SK-N-SH treated with all-trans-retinoic acid at 6 μM for 48 hours (cell line): ENCODE results near the gene GAP43.

Source experiments
- ATAC-seq: fragments of 200-7000 bp; cut with Tn5 transposase; 3 replicates; pipeline ENCODE4 v1.9.1; 2020; ENCODE audit warnings: mild to moderate bottlenecking, moderate library complexity
- BACH2 ChIP-seq: fragments of 250-450 bp; sonication (Bioruptor Pico); IDR thresholded peaks from 2 replicates; pipeline ENCODE4 v1.9.0; 2021; ENCODE audit warnings: mild to moderate bottlenecking, borderline replicate concordance
- CSDC2 ChIP-seq: fragments of 250-450 bp; sonication (Bioruptor Pico); IDR thresholded peaks from 2 replicates; pipeline ENCODE4 v1.5.0; 2020; ENCODE audit warnings: mild to moderate bottlenecking, moderate library complexity
- ESRRG ChIP-seq: fragments of 250-450 bp; sonication (Bioruptor Pico); IDR thresholded peaks from 2 replicates; pipeline ENCODE4 v1.6.1; 2021; ENCODE audit warnings: mild to moderate bottlenecking
- GLIS3 ChIP-seq: fragments of 250-450 bp; sonication (Bioruptor Pico); IDR thresholded peaks from 2 replicates; pipeline ENCODE4 v1.5.0; 2020; ENCODE audit warnings: mild to moderate bottlenecking, moderate library complexity
- ISL1 ChIP-seq: fragments of 250-450 bp; sonication (Bioruptor Pico); IDR thresholded peaks from 2 replicates; pipeline ENCODE4 v2.1.2; 2022; ENCODE audit warnings: mild to moderate bottlenecking, moderate library complexity
- OSR1 ChIP-seq: fragments of 250-450 bp; sonication (Bioruptor Pico); IDR thresholded peaks from 2 replicates; pipeline ENCODE4 v1.8.0; 2022; ENCODE audit warnings: moderate library complexity, mild to moderate bottlenecking, inconsistent platforms
- PPARA ChIP-seq: fragments of 250-450 bp; sonication (Bioruptor Pico); IDR thresholded peaks from 2 replicates; pipeline ENCODE4 v1.5.0; 2020; ENCODE audit warnings: mild to moderate bottlenecking, borderline replicate concordance
- RARB ChIP-seq: fragments of 250-450 bp; sonication (Bioruptor Pico); IDR thresholded peaks from 2 replicates; pipeline ENCODE4 v1.8.0; 2021; ENCODE audit warnings: mild to moderate bottlenecking, moderate library complexity
- TCF4 ChIP-seq: fragments of 250-450 bp; sonication (Bioruptor Pico); IDR thresholded peaks from 2 replicates; pipeline ENCODE4 v1.8.0; 2021; ENCODE audit warnings: mild to moderate bottlenecking, moderate library complexity, borderline replicate concordance
- TOX ChIP-seq: fragments of 250-450 bp; sonication (Bioruptor Pico); IDR thresholded peaks from 2 replicates; pipeline ENCODE4 v1.8.0; 2021; ENCODE audit warnings: mild to moderate bottlenecking, moderate library complexity, borderline replicate concordance
- ZC3H10 ChIP-seq: fragments of 250-450 bp; sonication (Bioruptor Pico); IDR thresholded peaks from 2 replicates; pipeline ENCODE4 v1.5.1; 2021; ENCODE audit warnings: mild to moderate bottlenecking, moderate library complexity
- ZFP30 ChIP-seq: fragments of 450-650 bp; formaldehyde crosslinking; IDR thresholded peaks from 2 replicates; pipeline ENCODE4 v1.5.0; 2022; ENCODE audit warnings: mild to moderate bottlenecking, moderate library complexity
- ZNF565 ChIP-seq: fragments of 450-650 bp; formaldehyde crosslinking; conservative IDR thresholded peaks from 2 replicates; pipeline ENCODE4 v1.5.0; 2020; ENCODE audit warnings: low read depth, mild to moderate bottlenecking, moderate library complexity
- ZNF70 ChIP-seq: fragments of 450-650 bp; formaldehyde crosslinking; IDR thresholded peaks from 2 replicates; pipeline ENCODE4 v1.5.0; 2020; ENCODE audit warnings: mild to moderate bottlenecking, moderate library complexity
- ZNF8 ChIP-seq: fragments of 450-650 bp; formaldehyde crosslinking; IDR thresholded peaks from 2 replicates; pipeline ENCODE4 v1.5.0; 2020; ENCODE audit warnings: mild to moderate bottlenecking, moderate library complexity
- TF ChIP-seq, protein P1 (sequence below): fragments of 250-450 bp; sonication (Bioruptor Pico); IDR thresholded peaks from 2 replicates; pipeline ENCODE4 v1.5.0; 2020; ENCODE audit warnings: mild to moderate bottlenecking, moderate library complexity
- TF ChIP-seq, protein P2 (sequence below): fragments of 250-450 bp; sonication (Bioruptor Pico); IDR thresholded peaks from 2 replicates; pipeline ENCODE4 v1.5.1; 2021; ENCODE audit warnings: mild to moderate bottlenecking, moderate library complexity
- TF ChIP-seq, protein P3 (sequence below): fragments of 250-450 bp; sonication (Bioruptor Pico); IDR thresholded peaks from 2 replicates; pipeline ENCODE4 v1.8.0; 2021; ENCODE audit warnings: low read depth, mild to moderate bottlenecking, moderate library complexity, borderline replicate concordance

The GAP43 gene

DNA sequence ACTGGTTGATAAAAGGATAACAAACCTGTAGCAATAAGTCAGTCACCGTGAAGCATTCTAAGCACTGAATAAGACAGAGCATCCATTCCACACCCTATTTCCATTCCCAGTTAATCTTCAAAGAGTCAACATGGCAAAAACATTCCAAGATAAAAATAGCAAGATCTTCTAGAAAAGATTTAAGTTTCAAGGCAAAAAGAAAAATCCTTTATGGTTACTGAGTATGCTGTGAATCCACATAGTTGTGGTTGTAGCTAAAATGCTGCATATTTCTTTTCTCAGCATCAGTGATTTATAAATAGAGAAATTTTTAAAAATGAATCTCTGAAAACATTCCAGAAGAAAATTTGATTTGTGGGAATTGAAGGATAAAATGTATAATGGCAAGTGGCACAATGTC is 21.1 kb downstream of the GAP43 start (continued):
- TF ChIP-seq, protein P1, sequence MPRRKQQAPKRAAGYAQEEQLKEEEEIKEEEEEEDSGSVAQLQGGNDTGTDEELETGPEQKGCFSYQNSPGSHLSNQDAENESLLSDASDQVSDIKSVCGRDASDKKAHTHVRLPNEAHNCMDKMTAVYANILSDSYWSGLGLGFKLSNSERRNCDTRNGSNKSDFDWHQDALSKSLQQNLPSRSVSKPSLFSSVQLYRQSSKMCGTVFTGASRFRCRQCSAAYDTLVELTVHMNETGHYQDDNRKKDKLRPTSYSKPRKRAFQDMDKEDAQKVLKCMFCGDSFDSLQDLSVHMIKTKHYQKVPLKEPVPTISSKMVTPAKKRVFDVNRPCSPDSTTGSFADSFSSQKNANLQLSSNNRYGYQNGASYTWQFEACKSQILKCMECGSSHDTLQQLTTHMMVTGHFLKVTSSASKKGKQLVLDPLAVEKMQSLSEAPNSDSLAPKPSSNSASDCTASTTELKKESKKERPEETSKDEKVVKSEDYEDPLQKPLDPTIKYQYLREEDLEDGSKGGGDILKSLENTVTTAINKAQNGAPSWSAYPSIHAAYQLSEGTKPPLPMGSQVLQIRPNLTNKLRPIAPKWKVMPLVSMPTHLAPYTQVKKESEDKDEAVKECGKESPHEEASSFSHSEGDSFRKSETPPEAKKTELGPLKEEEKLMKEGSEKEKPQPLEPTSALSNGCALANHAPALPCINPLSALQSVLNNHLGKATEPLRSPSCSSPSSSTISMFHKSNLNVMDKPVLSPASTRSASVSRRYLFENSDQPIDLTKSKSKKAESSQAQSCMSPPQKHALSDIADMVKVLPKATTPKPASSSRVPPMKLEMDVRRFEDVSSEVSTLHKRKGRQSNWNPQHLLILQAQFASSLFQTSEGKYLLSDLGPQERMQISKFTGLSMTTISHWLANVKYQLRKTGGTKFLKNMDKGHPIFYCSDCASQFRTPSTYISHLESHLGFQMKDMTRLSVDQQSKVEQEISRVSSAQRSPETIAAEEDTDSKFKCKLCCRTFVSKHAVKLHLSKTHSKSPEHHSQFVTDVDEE (CRISPR knock-in tag): no peak
- TF ChIP-seq ESRRG (CRISPR knock-in tag): no peak
- TF ChIP-seq ISL1: no peak
- no peak for TF ChIP-seq ZNF8 (CRISPR knock-in tag)
- no peak for TF ChIP-seq TOX (CRISPR knock-in tag)
- no peak for TF ChIP-seq CSDC2 (CRISPR knock-in tag)
- no peak for TF ChIP-seq TCF4 (CRISPR knock-in tag)
- no peak for TF ChIP-seq ZFP30 (CRISPR knock-in tag)
- TF ChIP-seq ZNF70 (CRISPR knock-in tag): no peak
- TF ChIP-seq PPARA (CRISPR knock-in tag): no peak
- TF ChIP-seq, protein P2, sequence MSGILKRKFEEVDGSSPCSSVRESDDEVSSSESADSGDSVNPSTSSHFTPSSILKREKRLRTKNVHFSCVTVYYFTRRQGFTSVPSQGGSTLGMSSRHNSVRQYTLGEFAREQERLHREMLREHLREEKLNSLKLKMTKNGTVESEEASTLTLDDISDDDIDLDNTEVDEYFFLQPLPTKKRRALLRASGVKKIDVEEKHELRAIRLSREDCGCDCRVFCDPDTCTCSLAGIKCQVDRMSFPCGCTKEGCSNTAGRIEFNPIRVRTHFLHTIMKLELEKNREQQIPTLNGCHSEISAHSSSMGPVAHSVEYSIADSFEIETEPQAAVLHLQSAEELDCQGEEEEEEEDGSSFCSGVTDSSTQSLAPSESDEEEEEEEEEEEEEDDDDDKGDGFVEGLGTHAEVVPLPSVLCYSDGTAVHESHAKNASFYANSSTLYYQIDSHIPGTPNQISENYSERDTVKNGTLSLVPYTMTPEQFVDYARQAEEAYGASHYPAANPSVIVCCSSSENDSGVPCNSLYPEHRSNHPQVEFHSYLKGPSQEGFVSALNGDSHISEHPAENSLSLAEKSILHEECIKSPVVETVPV (CRISPR knock-in tag): no peak

DNA sequence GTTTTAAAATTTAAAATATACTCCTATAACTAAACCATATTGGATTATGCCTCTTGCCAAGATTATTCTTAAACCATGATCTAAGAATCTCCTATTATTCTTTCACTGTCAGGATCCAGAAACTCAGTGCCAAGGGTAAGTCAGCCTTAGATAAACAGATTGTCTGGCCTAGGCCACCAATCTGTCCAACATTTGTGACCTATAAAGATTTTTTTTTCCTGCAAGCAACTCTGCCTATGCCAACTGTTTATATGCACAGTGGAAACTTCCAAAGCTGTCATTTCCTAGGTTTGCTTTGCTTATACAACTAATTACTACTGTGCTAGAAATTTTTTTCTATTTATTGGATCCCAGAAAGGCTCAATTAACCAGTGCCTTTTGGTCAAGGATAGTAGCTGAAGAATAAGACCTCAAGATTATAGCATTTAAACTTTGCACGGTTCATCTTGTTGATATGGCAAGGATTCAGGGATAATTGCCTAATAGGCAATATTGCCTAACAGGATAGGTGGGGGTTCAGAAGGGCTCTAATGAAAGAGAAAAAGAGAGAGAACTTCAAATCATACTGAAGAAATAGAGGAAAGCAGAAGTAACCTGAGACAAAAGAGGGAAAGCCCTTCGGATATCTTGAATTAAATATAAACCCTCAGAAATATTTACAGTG is 22.8 kb downstream of the GAP43 start:
- no peak for ATAC-seq
- no peak for TF ChIP-seq ESRRG (CRISPR knock-in tag)
- TF ChIP-seq, all 23 proteins: peak for 0

DNA sequence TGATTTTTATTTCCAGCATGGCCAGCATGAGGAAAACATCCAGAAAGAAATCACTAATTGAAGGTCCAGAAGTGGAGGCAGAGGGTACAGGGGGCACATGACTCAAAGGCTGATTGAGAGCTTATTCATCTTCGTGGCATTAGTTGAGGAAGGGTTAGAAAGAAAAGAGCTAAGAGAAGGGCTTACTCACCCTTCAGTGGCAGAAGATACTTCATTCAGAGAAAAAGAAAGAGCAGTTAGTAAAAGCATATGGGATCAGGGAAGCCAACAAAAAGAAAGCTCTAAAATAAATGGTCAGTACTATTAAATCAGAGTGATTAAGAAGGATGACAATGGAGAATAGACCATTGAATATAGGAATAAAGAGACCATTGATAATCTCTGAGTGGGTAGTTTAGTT is 25.2 kb downstream of the GAP43 start:
- no peak for ATAC-seq
- no peak for TF ChIP-seq OSR1 (CRISPR knock-in tag)
- TF ChIP-seq, all 23 proteins: peak for 0

GRCh38 chr3:115651087-115651486 is 27.8 kb downstream of the GAP43 start:
- ATAC-seq: no peak
- TF ChIP-seq BACH2 (CRISPR knock-in tag) (no peak), TOX (CRISPR knock-in tag) (no peak), ZNF565 (CRISPR knock-in tag) (no peak)
- TF ChIP-seq, protein P3, sequence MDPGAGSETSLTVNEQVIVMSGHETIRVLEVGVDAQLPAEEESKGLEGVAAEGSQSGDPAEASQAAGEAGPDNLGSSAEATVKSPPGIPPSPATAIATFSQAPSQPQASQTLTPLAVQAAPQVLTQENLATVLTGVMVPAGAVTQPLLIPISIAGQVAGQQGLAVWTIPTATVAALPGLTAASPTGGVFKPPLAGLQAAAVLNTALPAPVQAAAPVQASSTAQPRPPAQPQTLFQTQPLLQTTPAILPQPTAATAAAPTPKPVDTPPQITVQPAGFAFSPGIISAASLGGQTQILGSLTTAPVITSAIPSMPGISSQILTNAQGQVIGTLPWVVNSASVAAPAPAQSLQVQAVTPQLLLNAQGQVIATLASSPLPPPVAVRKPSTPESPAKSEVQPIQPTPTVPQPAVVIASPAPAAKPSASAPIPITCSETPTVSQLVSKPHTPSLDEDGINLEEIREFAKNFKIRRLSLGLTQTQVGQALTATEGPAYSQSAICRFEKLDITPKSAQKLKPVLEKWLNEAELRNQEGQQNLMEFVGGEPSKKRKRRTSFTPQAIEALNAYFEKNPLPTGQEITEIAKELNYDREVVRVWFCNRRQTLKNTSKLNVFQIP (CRISPR knock-in tag): no peak

DNA sequence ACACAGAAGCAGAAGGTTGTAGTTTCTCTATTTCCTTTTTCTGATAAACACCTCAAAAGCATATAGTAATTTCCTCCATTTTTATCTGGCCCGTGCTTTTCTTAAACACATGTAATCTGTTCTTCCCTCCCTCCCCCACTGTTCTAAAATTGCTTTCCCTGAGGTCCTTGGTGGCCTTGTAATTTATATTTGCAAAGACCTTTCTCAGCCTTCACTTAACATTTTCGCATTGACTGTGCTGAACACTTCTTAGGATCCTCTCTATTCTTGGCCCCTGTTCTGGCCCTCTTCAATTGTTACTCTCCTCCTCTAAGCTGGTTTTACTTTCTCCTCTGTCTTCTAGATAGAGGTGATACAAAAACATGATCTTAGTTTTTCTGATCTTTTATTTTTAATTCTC is 28.3 kb downstream of the GAP43 start:
- TF ChIP-seq ZNF70 (CRISPR knock-in tag) (no peak), GLIS3 (CRISPR knock-in tag) (no peak), ZC3H10 (CRISPR knock-in tag) (no peak), RARB (CRISPR knock-in tag) (no peak), ZFP30 (CRISPR knock-in tag) (no peak)
- TF ChIP-seq, protein P3 (CRISPR knock-in tag): no peak
- no peak for ATAC-seq
